Ovary (tissue), 3 donors: ENCODE data around the gene ADCY9.

Experiments used
- EP300 ChIP-seq: sonication (generic); formaldehyde crosslinking; IDR thresholded peaks from one replicate; pipeline ENCODE4 v1.6.1; 2017; ENCODE audit warnings: antibody characterized with exemption
- POLR2A ChIP-seq: fragments of 450-650 bp; IDR thresholded peaks from one replicate; pipeline ENCODE4 v1.6.1; 2017; ENCODE audit warnings: antibody characterized with exemption, mild to moderate bottlenecking, moderate library complexity
- TF ChIP-seq, protein P1 (sequence below), 3 donors: fragments of 450-650 bp in 2 of 3; fragments of 200-600 bp in 1 of 3; IDR thresholded peaks; one replicate each; pipeline versions ENCODE4 v1.5.1 to v1.8.0; 2016 to 2022; ENCODE audit warnings: antibody characterized with exemption in 3 of 3, mild to moderate bottlenecking in 1 of 3
- donor health status: DM: no; HTN: no; CAD: no.

DNA sequence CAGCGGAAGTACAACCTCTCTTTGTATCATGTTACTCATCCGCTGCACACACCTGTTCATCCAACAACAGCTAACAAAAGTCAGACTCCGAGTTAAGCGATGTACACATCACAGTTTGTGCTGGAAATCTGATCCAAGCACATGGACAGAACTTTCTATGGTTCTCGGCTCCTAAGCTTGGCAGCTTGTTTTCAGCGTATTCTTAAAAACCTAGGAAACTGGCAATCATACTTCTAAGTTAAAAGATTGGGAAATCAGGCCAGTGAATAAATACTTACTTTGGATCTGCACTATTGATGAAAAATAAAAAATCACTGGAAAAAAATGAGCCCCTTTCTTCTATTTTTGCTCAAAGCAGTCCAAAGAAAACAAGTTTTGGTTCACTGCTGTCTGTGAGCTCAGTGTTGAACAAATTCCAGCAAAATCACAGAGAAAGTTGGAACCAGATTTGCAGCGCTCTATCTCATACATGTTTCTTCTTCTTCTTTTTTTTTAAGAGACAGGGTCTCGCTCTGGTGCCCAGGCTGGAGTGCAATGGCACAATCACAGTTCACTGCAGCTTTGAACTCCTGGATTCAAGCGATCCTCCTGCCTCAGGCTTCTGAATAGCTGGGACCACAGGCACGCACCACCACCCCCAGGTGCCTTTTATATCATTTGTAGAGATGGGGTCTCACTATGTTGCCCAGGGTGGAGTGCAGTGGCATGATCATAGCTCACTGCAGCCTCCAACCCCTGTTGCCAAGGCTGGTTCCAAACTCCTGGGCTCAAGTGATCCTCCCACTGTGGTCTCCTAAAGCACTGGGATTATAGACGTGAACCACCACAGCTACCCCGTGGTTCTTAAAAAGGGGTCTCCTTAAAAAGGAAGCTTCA, 164.1 kb downstream of the ADCY9 start:
- TF ChIP-seq, protein P1, sequence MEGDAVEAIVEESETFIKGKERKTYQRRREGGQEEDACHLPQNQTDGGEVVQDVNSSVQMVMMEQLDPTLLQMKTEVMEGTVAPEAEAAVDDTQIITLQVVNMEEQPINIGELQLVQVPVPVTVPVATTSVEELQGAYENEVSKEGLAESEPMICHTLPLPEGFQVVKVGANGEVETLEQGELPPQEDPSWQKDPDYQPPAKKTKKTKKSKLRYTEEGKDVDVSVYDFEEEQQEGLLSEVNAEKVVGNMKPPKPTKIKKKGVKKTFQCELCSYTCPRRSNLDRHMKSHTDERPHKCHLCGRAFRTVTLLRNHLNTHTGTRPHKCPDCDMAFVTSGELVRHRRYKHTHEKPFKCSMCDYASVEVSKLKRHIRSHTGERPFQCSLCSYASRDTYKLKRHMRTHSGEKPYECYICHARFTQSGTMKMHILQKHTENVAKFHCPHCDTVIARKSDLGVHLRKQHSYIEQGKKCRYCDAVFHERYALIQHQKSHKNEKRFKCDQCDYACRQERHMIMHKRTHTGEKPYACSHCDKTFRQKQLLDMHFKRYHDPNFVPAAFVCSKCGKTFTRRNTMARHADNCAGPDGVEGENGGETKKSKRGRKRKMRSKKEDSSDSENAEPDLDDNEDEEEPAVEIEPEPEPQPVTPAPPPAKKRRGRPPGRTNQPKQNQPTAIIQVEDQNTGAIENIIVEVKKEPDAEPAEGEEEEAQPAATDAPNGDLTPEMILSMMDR (IDR thresholded peaks at IDR 0.05) = no peak
- TF ChIP-seq EP300 (no peak), POLR2A (no peak)
